Measurements from ENCODE around the gene ANKH.

ANKH gene

DNA sequence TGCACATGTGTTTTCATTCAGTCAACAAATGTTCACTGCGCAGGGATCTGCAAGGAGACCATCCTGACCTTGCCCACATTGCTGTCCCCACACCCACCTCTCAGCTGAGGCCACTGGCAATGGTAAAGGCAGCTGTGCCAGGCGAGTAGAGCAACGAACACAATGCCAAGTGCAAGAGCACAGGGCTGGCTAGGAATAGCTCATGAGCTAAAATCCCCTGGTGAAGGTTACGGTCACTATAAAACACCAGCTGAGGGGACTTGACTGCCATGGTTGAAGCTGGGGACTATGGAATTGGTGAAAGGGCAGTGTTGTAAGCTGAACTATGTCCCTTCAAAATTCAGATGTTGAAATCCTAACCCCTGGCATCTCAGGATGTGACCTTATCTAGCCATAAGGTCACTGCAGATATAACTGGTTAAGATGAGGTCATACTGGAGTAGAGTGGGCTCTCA is 111.0 kb downstream of the ANKH start:
- DNase-seq (ENCODE audit: low spot score): no peak
- no peak overlapping the region for H3K4me3 ChIP-seq
- TF ChIP-seq, protein P1, sequence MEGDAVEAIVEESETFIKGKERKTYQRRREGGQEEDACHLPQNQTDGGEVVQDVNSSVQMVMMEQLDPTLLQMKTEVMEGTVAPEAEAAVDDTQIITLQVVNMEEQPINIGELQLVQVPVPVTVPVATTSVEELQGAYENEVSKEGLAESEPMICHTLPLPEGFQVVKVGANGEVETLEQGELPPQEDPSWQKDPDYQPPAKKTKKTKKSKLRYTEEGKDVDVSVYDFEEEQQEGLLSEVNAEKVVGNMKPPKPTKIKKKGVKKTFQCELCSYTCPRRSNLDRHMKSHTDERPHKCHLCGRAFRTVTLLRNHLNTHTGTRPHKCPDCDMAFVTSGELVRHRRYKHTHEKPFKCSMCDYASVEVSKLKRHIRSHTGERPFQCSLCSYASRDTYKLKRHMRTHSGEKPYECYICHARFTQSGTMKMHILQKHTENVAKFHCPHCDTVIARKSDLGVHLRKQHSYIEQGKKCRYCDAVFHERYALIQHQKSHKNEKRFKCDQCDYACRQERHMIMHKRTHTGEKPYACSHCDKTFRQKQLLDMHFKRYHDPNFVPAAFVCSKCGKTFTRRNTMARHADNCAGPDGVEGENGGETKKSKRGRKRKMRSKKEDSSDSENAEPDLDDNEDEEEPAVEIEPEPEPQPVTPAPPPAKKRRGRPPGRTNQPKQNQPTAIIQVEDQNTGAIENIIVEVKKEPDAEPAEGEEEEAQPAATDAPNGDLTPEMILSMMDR (IDR thresholded peaks at IDR 0.05): no peak
- H3K27ac ChIP-seq: no peak overlapping the region

DNA sequence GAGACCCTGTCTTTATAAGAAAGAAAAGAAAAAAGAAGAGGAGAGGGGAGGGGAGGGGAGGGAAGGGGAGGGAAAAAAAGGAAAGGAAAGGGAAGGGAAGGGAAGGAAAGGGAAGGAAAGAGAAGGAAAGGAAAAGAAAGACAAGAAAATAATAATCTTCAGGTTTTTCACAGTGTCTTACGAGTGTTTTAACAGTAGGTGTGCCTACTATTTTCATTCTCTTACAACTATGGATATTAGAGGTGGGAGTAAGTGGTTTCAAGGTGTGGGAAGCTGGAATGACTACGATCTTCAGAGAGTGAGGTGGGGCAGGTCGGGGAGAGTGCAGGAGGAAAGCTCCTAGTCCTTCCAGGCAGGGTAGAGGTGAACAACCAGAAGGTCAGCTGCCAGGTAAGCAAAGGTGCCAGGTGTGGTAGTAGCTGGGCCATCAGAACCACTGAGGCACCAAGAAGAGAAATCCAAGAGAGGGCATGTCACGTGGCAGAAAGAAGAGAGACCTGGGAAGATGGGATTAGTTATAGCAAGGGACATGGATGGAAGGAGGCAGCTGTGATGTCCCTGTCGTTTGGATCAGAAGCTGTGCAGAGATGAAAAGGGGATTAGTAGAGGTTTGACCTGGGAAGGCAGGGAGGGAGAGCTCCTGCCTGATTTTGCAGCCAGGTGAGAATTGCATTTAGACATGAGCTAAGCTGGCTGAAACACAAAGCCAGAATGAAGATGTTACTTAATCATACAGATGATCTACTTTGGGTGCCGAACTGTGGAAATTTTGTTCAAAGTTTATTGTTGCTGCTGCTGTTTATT is 111.6 kb downstream of the ANKH start:
- Histone ChIP-seq H3K27ac (no peak overlapping the region), H3K4me3 (no peak overlapping the region)
- TF ChIP-seq, protein P1 (IDR thresholded peaks at IDR 0.05): no peak
- DNase-seq (ENCODE audit: low spot score): no peak

DNA sequence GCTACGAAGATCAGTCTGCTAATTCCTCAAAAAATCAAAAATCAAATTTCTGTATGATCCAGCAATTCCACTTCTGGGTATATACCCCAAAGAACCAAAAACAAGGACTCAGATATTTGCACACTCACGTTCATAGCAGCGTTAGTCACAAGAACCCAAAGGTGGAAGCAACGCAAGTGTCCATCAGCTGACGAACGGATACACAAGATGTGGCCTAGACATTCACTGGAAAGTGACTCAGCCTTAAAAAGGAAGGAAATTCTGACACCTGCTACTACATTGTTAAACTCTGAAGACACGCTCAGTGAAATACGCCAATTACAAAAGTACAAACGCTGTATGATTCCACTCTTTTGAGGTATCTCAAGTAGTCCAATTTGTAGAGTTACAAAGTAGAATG is 113.7 kb downstream of the ANKH start:
- no peak overlapping the region for H3K27ac ChIP-seq
- TF ChIP-seq, protein P1 (IDR thresholded peaks at IDR 0.05): no peak
- no peak overlapping the region for H3K4me3 ChIP-seq
- DNase-seq (ENCODE audit: low spot score): no peak

DNA sequence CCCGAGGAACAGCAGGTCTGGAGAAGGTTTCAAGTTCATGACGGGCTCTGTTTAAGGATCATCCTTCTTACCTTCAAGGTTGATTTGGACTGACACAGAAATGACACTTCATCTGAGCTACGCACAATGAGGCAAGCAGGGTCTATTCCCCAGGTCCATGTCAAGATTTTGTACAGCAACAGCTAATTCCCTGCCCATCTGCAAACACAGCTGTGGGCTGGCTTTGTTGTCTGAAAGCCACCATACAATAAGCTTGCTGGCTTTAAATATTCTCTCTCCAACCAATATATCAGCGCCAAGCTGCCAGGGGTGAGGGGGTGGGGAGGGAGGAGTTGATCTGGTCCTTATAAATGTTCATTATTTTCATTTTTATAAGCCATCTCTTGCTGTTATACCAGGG is 115.1 kb downstream of the ANKH start:
- no peak overlapping the region for H3K27ac ChIP-seq

DNA sequence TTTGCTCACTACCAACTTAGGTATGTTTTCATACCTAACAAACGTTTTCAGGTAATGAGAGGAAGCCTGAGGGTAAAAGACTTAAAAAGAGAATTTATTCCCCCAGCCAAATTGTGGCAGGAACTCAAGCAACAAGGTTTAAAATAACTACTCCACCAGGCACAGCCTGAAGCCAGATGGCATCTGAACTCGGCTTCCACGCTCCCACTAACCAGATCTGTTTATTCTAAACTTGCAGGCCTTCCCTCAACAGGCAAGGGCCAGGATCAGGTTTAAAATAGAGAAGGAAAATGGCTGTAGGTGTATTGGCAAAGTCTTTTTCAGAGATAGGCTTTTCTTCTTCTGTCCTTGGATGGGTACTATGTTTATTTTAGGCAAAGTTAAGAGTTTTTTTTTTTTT is 117.6 kb downstream of the ANKH start:
- Histone ChIP-seq H3K27ac (no peak overlapping the region), H3K4me3 (no peak overlapping the region)
- DNase-seq (ENCODE audit: low spot score): no peak
- TF ChIP-seq, protein P1 (IDR thresholded peaks at IDR 0.05): no peak

More for the DNA sequence above, 115.1 kb downstream of the ANKH start:
- no peak overlapping the region for H3K4me3 ChIP-seq
- TF ChIP-seq, protein P1 (IDR thresholded peaks at IDR 0.05): no peak
- DNase-seq (ENCODE audit: low spot score): no peak

DNA sequence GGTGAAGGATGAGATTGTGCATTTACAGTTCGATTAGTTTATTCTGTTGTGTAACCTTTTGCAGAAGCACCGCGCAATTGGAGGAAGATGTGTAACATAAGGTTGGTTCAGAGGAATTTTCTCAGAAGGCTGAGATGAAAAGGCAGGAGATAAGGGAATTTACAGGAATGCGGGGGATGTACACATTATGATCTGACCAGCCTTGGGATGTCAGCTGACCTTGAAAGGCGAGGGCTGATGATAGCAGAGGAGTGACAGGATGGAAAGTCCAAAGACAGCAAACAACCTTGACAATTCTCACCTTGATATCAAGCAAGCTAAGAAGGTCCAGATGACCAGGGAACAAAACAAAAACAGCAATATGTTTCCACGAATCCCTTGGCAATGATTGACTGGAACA is 118.3 kb downstream of the ANKH start:
- Histone ChIP-seq H3K4me3 (no peak overlapping the region), H3K27ac (no peak overlapping the region)
- DNase-seq (ENCODE audit: low spot score): no peak
- TF ChIP-seq, protein P1 (IDR thresholded peaks at IDR 0.05): no peak

DNA sequence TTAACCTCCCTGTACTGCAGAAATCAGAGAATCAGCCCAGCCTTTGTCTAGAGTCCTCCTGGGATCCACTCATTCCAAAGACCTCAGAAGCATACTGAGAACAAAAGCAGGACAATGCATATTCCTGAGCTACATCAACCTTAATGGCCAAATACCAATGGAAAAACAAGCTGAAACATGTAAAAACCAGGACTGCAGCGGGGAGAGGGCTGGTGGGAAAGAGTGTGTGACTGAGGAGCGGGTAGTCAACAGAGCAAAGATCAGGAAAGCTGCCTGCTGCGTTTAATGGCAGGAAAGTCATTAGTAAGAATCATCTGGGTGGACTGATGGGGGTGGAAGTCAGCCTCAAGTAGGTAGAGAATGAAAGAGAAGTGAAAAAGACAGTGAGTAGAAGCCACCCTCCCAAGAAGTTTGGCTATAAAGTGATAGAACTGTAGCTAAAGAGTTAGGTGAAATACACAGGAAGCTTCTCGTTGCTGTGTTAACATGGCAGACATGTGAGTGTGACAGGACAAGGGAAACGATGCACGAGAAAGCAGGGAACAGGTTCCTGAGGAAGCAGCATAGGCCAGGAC is 119.0 kb downstream of the ANKH start:
- no peak overlapping the region for H3K27ac ChIP-seq
- TF ChIP-seq, protein P1 (IDR thresholded peaks at IDR 0.05): no peak
- no peak for DNase-seq (ENCODE audit: low spot score)
- H3K4me3 ChIP-seq: no peak overlapping the region
